GM18870 (cell line): Measurements from ENCODE around the gene DNAH17.

Experiments used
- ATAC-seq: cut with Tn5 transposase; IDR thresholded peaks from one replicate; pipeline ENCODE4 v1.9.1; 2021; ENCODE audit warnings: moderate library complexity; ENCODE audit not compliant: unreplicated experiment

Gene DNAH17

GRCh38 chr17:78577296-78577695 lies at the start of gene DNAH17:
Gene DNAH17 (minus strand): TSS chr17:78577396. CDS start chr17:78575057, 2,339 bp downstream.
- ATAC-seq = no peak

GRCh38 chr17:78624324-78625151 lies 47.3 kb upstream of the DNAH17 start:
- ATAC-seq = no peak

- ATAC-seq = no peak
Measured at GRCh38 chr17:78623541-78623940, 46.3 kb upstream of the DNAH17 start.

- ATAC-seq = no peak
Measured at GRCh38 chr17:78622491-78623265, 45.5 kb upstream of the DNAH17 start.

GRCh38 chr17:78621720-78622490 lies 44.7 kb upstream of the DNAH17 start:
- no peak for ATAC-seq

- ATAC-seq = no peak
Measured at GRCh38 chr17:78620099-78620498, 42.9 kb upstream of the DNAH17 start.

DNA sequence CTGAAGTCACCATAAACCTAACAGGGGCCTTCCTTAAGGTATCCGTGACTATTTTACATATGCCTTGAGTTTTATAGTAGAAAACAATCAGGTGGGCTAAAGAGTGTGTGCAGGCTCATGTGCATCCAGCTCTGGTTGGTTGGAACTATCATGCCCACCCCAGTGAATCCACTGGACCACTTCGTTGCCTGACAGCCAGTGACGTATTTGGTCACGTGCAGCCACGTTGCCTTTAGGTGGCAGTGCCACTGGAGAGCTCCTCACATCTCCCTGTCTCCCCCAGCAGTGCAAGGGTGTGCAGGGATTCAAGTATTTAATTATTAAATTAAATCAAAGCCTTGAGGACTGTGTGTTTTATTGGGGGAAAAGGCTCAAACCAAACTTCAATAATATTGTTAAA lies 42.1 kb upstream of the DNAH17 start:
- ATAC-seq = no peak

DNA sequence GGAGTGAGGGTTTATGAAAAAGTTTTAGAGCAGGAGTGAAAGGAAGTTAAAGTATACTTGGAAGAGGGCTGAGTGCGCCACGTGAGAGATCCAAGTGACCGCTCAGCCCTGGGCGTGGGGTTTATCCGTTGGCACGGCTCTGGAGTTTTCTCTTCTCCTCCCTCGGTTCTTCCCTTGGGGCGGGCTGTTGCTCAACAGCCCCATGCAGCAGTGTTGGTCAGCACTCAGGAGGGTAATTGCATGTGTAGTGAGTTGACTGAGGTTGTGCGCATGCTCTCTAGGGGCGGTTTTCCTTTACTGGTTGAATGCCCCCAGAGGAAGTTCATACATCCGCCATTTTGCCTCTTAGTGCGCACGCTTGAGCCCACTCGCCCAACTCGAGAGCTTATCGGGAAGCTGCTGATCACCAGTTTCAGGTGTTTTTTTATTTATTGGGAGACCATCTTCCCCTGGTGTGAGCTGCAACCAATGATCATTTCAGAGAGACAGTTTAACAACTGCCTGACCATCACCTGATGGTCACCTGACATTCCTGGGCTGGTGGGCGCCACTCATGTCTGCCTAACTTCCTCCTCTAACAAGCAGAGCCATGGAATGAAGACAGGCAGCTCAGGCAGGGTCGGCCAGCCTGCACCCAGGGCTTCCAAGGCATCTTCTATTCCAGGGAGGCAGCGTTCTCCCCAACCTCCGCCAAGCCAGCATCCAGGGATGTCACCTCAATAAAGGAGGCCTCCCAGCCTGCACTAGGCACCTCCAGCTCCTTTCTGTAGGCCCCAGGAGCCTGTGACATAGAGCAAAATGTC lies 41.3 kb upstream of the DNAH17 start:
- no peak for ATAC-seq

GRCh38 chr17:78617511-78618061 lies 40.4 kb upstream of the DNAH17 start:
- no peak for ATAC-seq

DNA sequence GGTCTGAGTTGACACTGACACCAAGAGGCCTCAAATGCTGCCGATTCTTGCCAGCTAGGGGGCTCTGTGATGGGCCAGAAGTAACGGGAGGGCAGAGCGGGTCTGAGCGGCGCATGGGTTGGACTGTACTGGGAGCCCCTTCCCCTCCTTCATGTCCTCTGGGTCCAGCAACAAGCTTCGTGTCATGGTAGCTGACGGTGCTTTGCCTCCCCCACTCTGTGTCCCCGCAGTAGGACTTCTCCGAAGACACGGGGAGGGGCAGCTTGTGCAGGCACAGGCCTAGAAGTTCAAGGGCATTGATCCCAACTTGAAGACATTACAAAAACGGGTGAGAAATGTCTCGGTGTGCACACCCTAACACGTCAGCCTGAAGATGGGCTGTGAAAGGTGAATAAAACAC lies 39.8 kb upstream of the DNAH17 start:
- ATAC-seq = no peak

- ATAC-seq = no peak
Measured at GRCh38 chr17:78615631-78616030, 38.4 kb upstream of the DNAH17 start.

DNA sequence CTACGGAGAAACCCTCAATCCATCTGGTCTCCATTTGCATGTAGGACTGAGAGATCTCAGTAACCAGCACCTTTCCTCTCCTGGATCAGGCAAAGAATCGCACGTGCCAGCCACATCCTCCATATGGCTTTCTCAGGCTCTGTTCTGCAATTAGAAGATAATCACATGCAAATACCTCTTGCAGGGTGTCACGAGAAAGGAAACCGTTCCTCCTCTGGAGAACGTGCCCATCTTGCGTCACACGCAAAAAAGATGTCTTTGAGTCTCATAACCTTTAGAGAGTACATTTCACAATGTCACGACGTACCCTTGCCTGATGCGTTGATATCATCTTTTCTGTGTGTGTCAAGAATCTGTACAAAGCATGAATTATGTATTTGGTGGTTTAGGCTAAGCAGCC lies 36.2 kb upstream of the DNAH17 start:
- no peak for ATAC-seq

DNA sequence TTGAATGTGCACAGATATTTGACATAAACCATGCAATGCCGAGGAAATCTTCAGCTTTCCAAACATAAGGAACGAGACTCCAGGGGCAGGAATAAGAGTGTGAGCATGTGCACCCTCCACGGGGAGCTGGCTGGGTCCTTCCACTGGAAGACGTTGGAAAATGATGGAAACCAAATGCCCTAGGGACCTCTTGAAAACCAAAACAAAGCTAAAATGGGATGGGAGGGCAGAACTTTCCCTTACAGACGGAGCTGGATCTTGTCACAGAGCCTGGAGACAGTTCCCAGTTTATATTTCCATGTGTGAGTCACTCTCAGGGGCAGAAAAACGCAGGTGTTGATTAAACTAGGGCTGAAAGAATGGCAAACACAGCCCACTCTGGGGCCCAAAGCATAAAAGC lies 34.4 kb upstream of the DNAH17 start:
- no peak for ATAC-seq

DNA sequence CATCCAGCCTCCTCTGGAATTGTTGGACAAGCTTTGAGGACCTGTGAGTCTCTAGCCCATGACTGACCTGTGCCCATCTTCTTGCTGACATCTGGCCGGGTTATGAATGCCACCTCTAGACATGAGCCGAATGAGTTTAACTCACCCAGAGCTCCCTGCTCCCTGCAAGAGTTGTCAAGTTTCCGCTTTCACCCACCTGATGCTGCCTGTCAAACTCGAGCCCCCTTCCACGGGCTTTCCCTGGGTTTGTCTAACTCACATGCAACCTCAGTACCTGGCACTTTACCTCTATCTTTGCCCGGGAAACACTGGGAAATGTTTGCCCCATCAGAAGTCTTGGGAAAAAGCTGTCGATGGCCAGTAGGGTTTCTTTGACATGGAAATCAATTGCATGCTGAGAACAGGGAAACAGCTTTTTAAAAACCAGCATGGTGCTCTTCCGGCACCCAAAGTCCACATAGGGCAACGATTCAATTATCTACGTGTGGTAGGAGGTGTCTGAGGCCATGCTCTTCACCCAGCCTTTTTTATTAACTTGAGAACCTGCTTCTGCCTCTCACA lies 33.8 kb upstream of the DNAH17 start:
- ATAC-seq = no peak

DNA sequence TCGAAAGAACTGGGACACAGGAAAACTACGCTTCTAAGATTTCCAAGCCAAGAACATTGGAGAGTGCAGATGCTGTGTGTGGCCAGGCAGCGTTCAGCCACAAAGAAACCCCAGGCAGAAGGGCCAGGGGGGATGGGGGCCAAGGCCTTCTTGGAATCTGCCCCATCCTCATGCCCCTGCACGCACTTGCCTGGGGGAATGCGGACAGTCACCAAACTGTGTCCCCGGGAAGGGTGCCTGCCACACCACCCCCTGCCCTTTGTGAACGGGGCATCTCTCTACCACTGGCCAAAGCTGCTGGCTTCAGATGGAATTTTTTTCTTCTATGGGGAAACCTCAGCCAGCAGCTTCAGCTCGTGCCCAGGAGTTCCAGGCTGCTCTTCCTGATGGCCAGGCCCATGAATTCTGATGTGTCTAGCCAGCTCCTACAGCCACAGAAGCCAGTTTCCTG lies 32.0 kb upstream of the DNAH17 start:
- no peak for ATAC-seq

GRCh38 chr17:78608804-78609186 lies 31.6 kb upstream of the DNAH17 start:
- no peak for ATAC-seq

- ATAC-seq = no peak
Measured at GRCh38 chr17:78608122-78608803, 31.1 kb upstream of the DNAH17 start.

GRCh38 chr17:78607038-78607437 lies 29.8 kb upstream of the DNAH17 start:
- ATAC-seq = no peak

DNA sequence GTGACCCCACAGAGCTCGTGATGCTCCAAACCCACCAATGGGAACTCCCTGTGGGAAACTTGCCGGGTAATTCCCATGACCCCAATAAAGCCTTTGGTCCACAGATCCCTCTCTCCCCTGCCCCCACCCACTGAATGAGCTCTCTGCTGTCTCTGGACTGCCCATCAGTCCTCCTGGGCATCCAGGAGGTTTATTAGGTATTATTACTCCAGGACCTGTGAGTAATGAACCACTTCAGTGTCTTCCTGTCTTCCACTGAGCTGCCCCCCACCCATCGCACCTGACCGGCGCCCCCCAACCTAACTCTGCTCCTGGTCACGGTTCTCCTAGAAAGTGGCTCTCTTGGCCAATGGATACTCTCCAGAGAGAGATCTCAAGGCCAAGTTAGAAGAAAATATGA lies 28.7 kb upstream of the DNAH17 start:
- ATAC-seq = no peak
